Upper lobe of left lung (tissue), 6 donors: ENCODE results near the gene NCF2. TPM values are rescaled to one million over a fixed set of nuclear protein-coding genes. Genes with fewer than 3 reads are reported as not detected.

ENCODE experiments used
- ATAC-seq, 2 donors: fragments of 200-7000 bp; cut with Tn5 transposase; one replicate each; pipeline ENCODE4 v1.9.1; 2022; ENCODE audit warnings: mild to moderate bottlenecking in 2 of 2, moderate library complexity in 2 of 2; ENCODE audit not compliant: low FRiP score in 2 of 2
- DNase-seq, 2 donors: peaks; one replicate each; pipeline ENCODE4 v3.0.0-alpha.2; 2019 to 2020
- H3K27ac ChIP-seq, 4 donors: fragments of 200-600 bp; sonication (generic); one replicate each; pipeline ENCODE4 v1.5.1; 2016 to 2019
- H3K27me3 ChIP-seq, 4 donors: fragments of 200-600 bp; sonication (generic); one replicate each; pipeline ENCODE4 v1.5.1; 2017 to 2019
- H3K36me3 ChIP-seq, 4 donors: fragments of 200-600 bp; sonication (generic); one replicate each; pipeline ENCODE4 v1.5.1; 2016 to 2019
- H3K4me1 ChIP-seq, 4 donors: fragments of 200-600 bp; sonication (generic); one replicate each; pipeline ENCODE4 v1.5.1; 2018 to 2019
- H3K4me3 ChIP-seq, 4 donors: fragments of 200-600 bp; sonication (generic); one replicate each; pipeline ENCODE4 v1.5.1; 2017 to 2019; ENCODE audit warnings: mild to moderate bottlenecking in 2 of 4, moderate library complexity in 1 of 4
- H3K9me3 ChIP-seq, 4 donors: fragments of 200-600 bp; sonication (generic); one replicate each; pipeline ENCODE4 v1.5.1; 2018 to 2019
- CTCF ChIP-seq, 6 experiments: fragments of 450-650 bp in 4 of 6; fragments of 200-600 bp in 2 of 6; sonication (generic) in 2 of 6; IDR thresholded peaks; one replicate each; pipeline ENCODE4 v1.5.1; 2016 to 2019; ENCODE audit warnings: antibody characterized with exemption in 6 of 6
- EP300 ChIP-seq, 4 donors: sonication (generic); formaldehyde crosslinking; IDR thresholded peaks; one replicate each; pipeline ENCODE4 v1.5.1; 2017; ENCODE audit warnings: antibody characterized with exemption in 4 of 4, control low read depth in 2 of 4
- POLR2A ChIP-seq, 4 donors: fragments of 450-650 bp; IDR thresholded peaks; one replicate each; pipeline ENCODE4 v1.5.1; 2016 to 2017; ENCODE audit warnings: antibody characterized with exemption in 4 of 4, mild to moderate bottlenecking in 2 of 4
- POLR2AphosphoS5 ChIP-seq, 2 donors: sonication (generic); formaldehyde crosslinking; IDR thresholded peaks; one replicate each; pipeline ENCODE4 v1.5.1; 2017; ENCODE audit warnings: antibody characterized with exemption in 2 of 2
- WGBS, 2 donors: methylation state at CpG; one replicate each; pipeline ENCODE4 v1.1.5; 2017 to 2018; 5-methylcytosine and 5-hydroxymethylcytosine counted together
- total RNA-seq, 6 donors: library from RNA; depleted of rRNA in 4 of 6; stranded (reverse); fragments of >200 nt in 4 of 6; gene quantifications; one replicate each; pipeline versions ENCODE4 v1.1.0 to v1.2.1, GENCODE V29; 2016 to 2021
- donor health status: DM: no; HTN: no; CAD: no; lungs with moderate emphysema.
- donor health status: DM: no; HTN: yes; CAD: no; lungs with severe emphysema.

Gene NCF2
- total RNA-seq, 6 donors from 2014 or later = 68.5 to 202 (median 143) TPM

- no peaks in the 10 kb centered on the region for H3K27me3 ChIP-seq
- H3K4me1 ChIP-seq = peaks cover 20 to 39% (median 36%) of the 10 kb centered on the region in 4 donors
- ATAC-seq (peak; percentile 34 to 82), DNase-seq (peak in 1 of 2 donors; percentile 68)
- no peak overlapping the region for H3K4me3 ChIP-seq
- H3K27ac ChIP-seq = peak overlapping the region; percentile 13 to 78 (median 72)
- no peak for TF ChIP-seq EP300 (IDR thresholded peaks at IDR 0.05)
- no peak for TF ChIP-seq POLR2A (IDR thresholded peaks at IDR 0.05)
- peak in 1 of 6 experiments; percentile 8 for TF ChIP-seq CTCF (IDR thresholded peaks at IDR 0.05)
- TF ChIP-seq POLR2AphosphoS5 (IDR thresholded peaks at IDR 0.05) = peak; percentile 20 to 56
- WGBS, 2 donors = 38 to 53% methylated on average over 5 to 8 of the region's 8 CpGs
- H3K9me3 ChIP-seq = no peaks in the 10 kb centered on the region
- peaks cover 0 to 3% (median 0%) of the 10 kb centered on the region in 4 donors for H3K36me3 ChIP-seq
These were observed 10.0 kb downstream of the NCF2 start for GRCh38 chr1:183580281-183580682.

- DNase-seq (peak in 1 of 2 donors; percentile 51), ATAC-seq (no peak)
- peak overlapping the region in 2 of 4 donors; percentile 4 to 26 for H3K27ac ChIP-seq
- WGBS, 2 donors = 17 to 87% methylated on average over 1 to 2 of the region's 2 CpGs
- H3K9me3 ChIP-seq = no peaks in the 10 kb centered on the region
- H3K4me3 ChIP-seq = no peak overlapping the region
- H3K4me1 ChIP-seq = peaks cover 20 to 32% (median 28%) of the 10 kb centered on the region in 4 donors
- TF ChIP-seq EP300 (IDR thresholded peaks at IDR 0.05) = no peak
- TF ChIP-seq POLR2AphosphoS5 (IDR thresholded peaks at IDR 0.05) = no peak
- H3K27me3 ChIP-seq = no peaks in the 10 kb centered on the region
- peaks cover 0 to 7% (median 0%) of the 10 kb centered on the region in 4 donors for H3K36me3 ChIP-seq
These were observed 11.4 kb downstream of the NCF2 start for GRCh38 chr1:183578856-183579255.

- Histone ChIP-seq H3K36me3 (peaks cover 0 to 7% (median 0%) of the 10 kb centered on the region in 4 donors), H3K4me1 (peaks cover 20 to 30% (median 24%) of the 10 kb centered on the region in 4 donors), H3K27me3 (no peaks in the 10 kb centered on the region), H3K27ac (peak overlapping the region in 2 of 4 donors; percentile 4 to 26), H3K4me3 (no peak overlapping the region), H3K9me3 (no peaks in the 10 kb centered on the region)
- TF ChIP-seq POLR2A (IDR thresholded peaks at IDR 0.05) (no peak), CTCF (IDR thresholded peaks at IDR 0.05) (no peak), EP300 (IDR thresholded peaks at IDR 0.05) (no peak), POLR2AphosphoS5 (IDR thresholded peaks at IDR 0.05) (no peak)
- DNase-seq (no peak), ATAC-seq (no peak)
- WGBS, 2 donors = 86 to 90% methylated on average over 7 of the region's 7 CpGs
These were observed 12.3 kb downstream of the NCF2 start for GRCh38 chr1:183577897-183578465.

GRCh38 chr1:183576537-183576936 lies 13.7 kb downstream of the NCF2 start:
- DNase-seq (no peak), ATAC-seq (no peak)
- Histone ChIP-seq H3K4me1 (peaks cover 9 to 16% (median 11%) of the 10 kb centered on the region in 4 donors), H3K27me3 (no peaks in the 10 kb centered on the region), H3K27ac (no peak overlapping the region), H3K9me3 (no peaks in the 10 kb centered on the region), H3K36me3 (peaks cover 0 to 7% (median 2%) of the 10 kb centered on the region in 4 donors), H3K4me3 (no peak overlapping the region)
- WGBS, 2 donors = 80 to 82% methylated on average over 8 of the region's 8 CpGs
- TF ChIP-seq POLR2AphosphoS5 (IDR thresholded peaks at IDR 0.05) (no peak), EP300 (IDR thresholded peaks at IDR 0.05) (no peak)

- no peak overlapping the region for H3K4me3 ChIP-seq
- 84% methylated on average over 5 of the region's 5 CpGs for WGBS, 2 donors
- no peaks in the 10 kb centered on the region for H3K9me3 ChIP-seq
- TF ChIP-seq CTCF (IDR thresholded peaks at IDR 0.05) (no peak), POLR2A (IDR thresholded peaks at IDR 0.05) (no peak), POLR2AphosphoS5 (IDR thresholded peaks at IDR 0.05) (no peak), EP300 (IDR thresholded peaks at IDR 0.05) (no peak)
- no peak for ATAC-seq
- DNase-seq = no peak
- peaks cover 6 to 11% (median 9%) of the 10 kb centered on the region in 4 donors for H3K4me1 ChIP-seq
- H3K36me3 ChIP-seq = peaks cover 0 to 7% (median 2%) of the 10 kb centered on the region in 4 donors
- H3K27ac ChIP-seq = no peak overlapping the region
- H3K27me3 ChIP-seq = no peaks in the 10 kb centered on the region
These were observed 14.7 kb downstream of the NCF2 start for GRCh38 chr1:183575606-183576005.

GRCh38 chr1:183572721-183573120 lies 17.5 kb downstream of the NCF2 start:
- no peaks in the 10 kb centered on the region for H3K9me3 ChIP-seq
- no peak overlapping the region for H3K27ac ChIP-seq
- TF ChIP-seq CTCF (IDR thresholded peaks at IDR 0.05) = no peak
- no peak for TF ChIP-seq POLR2A (IDR thresholded peaks at IDR 0.05)
- no peak for TF ChIP-seq POLR2AphosphoS5 (IDR thresholded peaks at IDR 0.05)
- TF ChIP-seq EP300 (IDR thresholded peaks at IDR 0.05) = no peak
- H3K36me3 ChIP-seq = peaks cover 0 to 7% (median 2%) of the 10 kb centered on the region in 4 donors
- ATAC-seq (no peak), DNase-seq (no peak)
- WGBS, 2 donors = 67 to 100% methylated on average over 1 of the region's 1 CpG
- no peaks in the 10 kb centered on the region for H3K27me3 ChIP-seq
- H3K4me1 ChIP-seq = peaks cover 0 to 11% (median 4%) of the 10 kb centered on the region in 4 donors
- no peak overlapping the region for H3K4me3 ChIP-seq
